T-helper 2 cell (primary cell): ENCODE data around the gene APOBEC3H.

Source experiments
- DNase-seq, 5 experiments: peaks; one replicate each; pipeline versions ENCODE4 v3.0.0 to v3.0.0-alpha.2; 2012 to 2022

Gene APOBEC3H

GRCh38 chr22:39081598-39081997 lies 15.4 kb upstream of the APOBEC3H start:
- DNase-seq, result no peak

- DNase-seq, result no peak
Measured at GRCh38 chr22:39083212-39084165, 13.6 kb upstream of the APOBEC3H start.

GRCh38 chr22:39084666-39085065 lies 12.4 kb upstream of the APOBEC3H start:
- DNase-seq, result no peak

- DNase-seq, result no peak
Measured at GRCh38 chr22:39087098-39087497, 9.9 kb upstream of the APOBEC3H start.

- peak in 1 of 5 experiments; percentile 51 for DNase-seq
Measured at GRCh38 chr22:39087881-39088684, 9.0 kb upstream of the APOBEC3H start.

GRCh38 chr22:39088685-39089032 lies 8.4 kb upstream of the APOBEC3H start:
- no peak for DNase-seq

- DNase-seq, result no peak
Measured at GRCh38 chr22:39089928-39090327, 7.1 kb upstream of the APOBEC3H start.

- peak; percentile 55 to 99 (median 75) for DNase-seq
Measured at GRCh38 chr22:39090426-39091064, 6.5 kb upstream of the APOBEC3H start.

GRCh38 chr22:39091126-39092081 lies 5.6 kb upstream of the APOBEC3H start:
- peak in 1 of 5 experiments; percentile 15 for DNase-seq

GRCh38 chr22:39092111-39092862 lies 4.8 kb upstream of the APOBEC3H start:
- DNase-seq, result peak in 1 of 5 experiments; percentile 57

GRCh38 chr22:39094717-39095389 lies 2.2 kb upstream of the APOBEC3H start:
- peak in 2 of 5 experiments; percentile 60 to 77 for DNase-seq

- DNase-seq, result no peak
Measured at GRCh38 chr22:39095971-39096370, 1.1 kb upstream of the APOBEC3H start.

GRCh38 chr22:39098026-39098425 lies 982 bp downstream of the APOBEC3H start:
- peak in 1 of 5 experiments; percentile 22 for DNase-seq

GRCh38 chr22:39098576-39098975 lies 1.5 kb downstream of the APOBEC3H start:
- no peak for DNase-seq

- no peak for DNase-seq
Measured at GRCh38 chr22:39101226-39101625, 4.2 kb downstream of the APOBEC3H start.

GRCh38 chr22:39103431-39103830 lies 6.4 kb downstream of the APOBEC3H start:
- no peak for DNase-seq

GRCh38 chr22:39106326-39106725 lies 9.3 kb downstream of the APOBEC3H start:
- no peak for DNase-seq

GRCh38 chr22:39108487-39108886 lies 11.4 kb downstream of the APOBEC3H start:
- DNase-seq, result no peak

- DNase-seq, result no peak
Measured at GRCh38 chr22:39109361-39109760, 12.3 kb downstream of the APOBEC3H start.
